ENCODE measurements around the gene PTPRU.

- TF ChIP-seq, protein P1, sequence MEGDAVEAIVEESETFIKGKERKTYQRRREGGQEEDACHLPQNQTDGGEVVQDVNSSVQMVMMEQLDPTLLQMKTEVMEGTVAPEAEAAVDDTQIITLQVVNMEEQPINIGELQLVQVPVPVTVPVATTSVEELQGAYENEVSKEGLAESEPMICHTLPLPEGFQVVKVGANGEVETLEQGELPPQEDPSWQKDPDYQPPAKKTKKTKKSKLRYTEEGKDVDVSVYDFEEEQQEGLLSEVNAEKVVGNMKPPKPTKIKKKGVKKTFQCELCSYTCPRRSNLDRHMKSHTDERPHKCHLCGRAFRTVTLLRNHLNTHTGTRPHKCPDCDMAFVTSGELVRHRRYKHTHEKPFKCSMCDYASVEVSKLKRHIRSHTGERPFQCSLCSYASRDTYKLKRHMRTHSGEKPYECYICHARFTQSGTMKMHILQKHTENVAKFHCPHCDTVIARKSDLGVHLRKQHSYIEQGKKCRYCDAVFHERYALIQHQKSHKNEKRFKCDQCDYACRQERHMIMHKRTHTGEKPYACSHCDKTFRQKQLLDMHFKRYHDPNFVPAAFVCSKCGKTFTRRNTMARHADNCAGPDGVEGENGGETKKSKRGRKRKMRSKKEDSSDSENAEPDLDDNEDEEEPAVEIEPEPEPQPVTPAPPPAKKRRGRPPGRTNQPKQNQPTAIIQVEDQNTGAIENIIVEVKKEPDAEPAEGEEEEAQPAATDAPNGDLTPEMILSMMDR (IDR thresholded peaks at IDR 0.05), result no peak
- TF ChIP-seq POLR2A (IDR thresholded peaks at IDR 0.05), result no peak
Observed at GRCh38 chr1:29190718-29191117, 45.6 kb upstream of the PTPRU start.
